HL-60 (cell line): ENCODE measurements around the gene TMCO4.
A peak's percentile ranks its signal among the peaks of the same experiment; 100 is the strongest.

Experiments
- DNase-seq, 2 experiments: peaks; one replicate each; pipeline ENCODE4 v3.0.0-alpha.2; 2010 to 2020; ENCODE audit warnings: low read depth in 1 of 2, low spot score in 1 of 2
- H3K27ac ChIP-seq: fragments of 250-450 bp; sonication (Bioruptor Pico); replicated peaks from 2 replicates; pipeline ENCODE4 v1.5.1; 2020; ENCODE audit warnings: mild to moderate bottlenecking, moderate library complexity
- H3K27me3 ChIP-seq: fragments of 250-450 bp; sonication (Bioruptor Pico); 2 replicates; pipeline ENCODE4 v1.5.1; 2021; ENCODE audit warnings: mild to moderate bottlenecking, moderate library complexity; ENCODE audit not compliant: insufficient read depth, poor library complexity, severe bottlenecking
- H3K4me3 ChIP-seq: replicated peaks from 2 replicates; pipeline ENCODE4 v1.5.1; 2011; ENCODE audit warnings: mild to moderate bottlenecking, control low read depth, low read length; ENCODE audit not compliant: insufficient read depth
- GABPA ChIP-seq: IDR thresholded peaks from 2 replicates; pipeline ENCODE4 v1.6.1; 2012; ENCODE audit warnings: low read depth
- POLR2AphosphoS5 ChIP-seq: IDR thresholded peaks from 2 replicates; pipeline ENCODE4 v1.6.1; 2012; ENCODE audit warnings: low read depth
- SPI1 ChIP-seq: IDR thresholded peaks from 2 replicates; pipeline ENCODE4 v1.6.1; 2012; ENCODE audit warnings: low read depth, mild to moderate bottlenecking, borderline replicate concordance
- TF ChIP-seq, protein P1 (sequence below): IDR thresholded peaks from one replicate; pipeline ENCODE4 v1.5.1; 2011; ENCODE audit warnings: low read length, control low read depth, inconsistent platforms; ENCODE audit not compliant: insufficient read depth
- TF ChIP-seq, protein P2 (sequence below): IDR thresholded peaks from 2 replicates; pipeline ENCODE4 v1.6.1; 2012; ENCODE audit warnings: low read depth; ENCODE audit not compliant: insufficient replicate concordance

The TMCO4 gene

DNA sequence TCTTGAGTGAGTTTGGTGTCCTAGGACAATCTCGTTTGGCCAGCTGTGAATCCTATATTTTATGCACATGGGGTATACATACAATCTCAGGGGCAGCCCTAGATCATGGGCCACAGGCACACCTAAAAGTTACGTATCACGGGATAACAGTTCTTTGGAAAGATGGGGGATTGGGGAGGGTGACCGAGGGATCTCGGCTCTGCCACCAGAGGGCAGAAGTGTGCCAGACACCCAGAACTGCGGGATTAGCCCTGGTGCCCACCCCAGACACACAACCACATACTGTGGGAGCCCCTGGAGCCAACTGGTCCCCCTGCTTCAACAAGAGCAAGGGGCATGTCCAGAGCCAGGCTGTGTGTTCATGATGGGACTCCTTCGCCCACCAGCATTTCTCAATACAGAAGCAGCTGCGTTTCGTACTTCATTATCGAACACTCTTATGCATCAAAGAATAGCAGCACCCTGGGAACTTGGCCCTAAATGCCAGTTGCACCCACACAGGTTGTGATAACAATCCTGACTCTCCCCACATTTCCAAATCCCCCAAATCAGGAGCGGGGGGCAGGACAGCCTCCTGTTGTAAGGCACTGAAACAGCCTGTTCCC, 37.4 kb downstream of the TMCO4 start:
- Histone ChIP-seq H3K27me3 (no peaks in the 10 kb centered on the region), H3K4me3 (no peak overlapping the region), H3K27ac (no peak overlapping the region)
- no peak for TF ChIP-seq SPI1
- TF ChIP-seq, protein P1, sequence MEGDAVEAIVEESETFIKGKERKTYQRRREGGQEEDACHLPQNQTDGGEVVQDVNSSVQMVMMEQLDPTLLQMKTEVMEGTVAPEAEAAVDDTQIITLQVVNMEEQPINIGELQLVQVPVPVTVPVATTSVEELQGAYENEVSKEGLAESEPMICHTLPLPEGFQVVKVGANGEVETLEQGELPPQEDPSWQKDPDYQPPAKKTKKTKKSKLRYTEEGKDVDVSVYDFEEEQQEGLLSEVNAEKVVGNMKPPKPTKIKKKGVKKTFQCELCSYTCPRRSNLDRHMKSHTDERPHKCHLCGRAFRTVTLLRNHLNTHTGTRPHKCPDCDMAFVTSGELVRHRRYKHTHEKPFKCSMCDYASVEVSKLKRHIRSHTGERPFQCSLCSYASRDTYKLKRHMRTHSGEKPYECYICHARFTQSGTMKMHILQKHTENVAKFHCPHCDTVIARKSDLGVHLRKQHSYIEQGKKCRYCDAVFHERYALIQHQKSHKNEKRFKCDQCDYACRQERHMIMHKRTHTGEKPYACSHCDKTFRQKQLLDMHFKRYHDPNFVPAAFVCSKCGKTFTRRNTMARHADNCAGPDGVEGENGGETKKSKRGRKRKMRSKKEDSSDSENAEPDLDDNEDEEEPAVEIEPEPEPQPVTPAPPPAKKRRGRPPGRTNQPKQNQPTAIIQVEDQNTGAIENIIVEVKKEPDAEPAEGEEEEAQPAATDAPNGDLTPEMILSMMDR, result peak; percentile 76
- peak in 1 of 2 experiments; percentile 6 for DNase-seq

DNA sequence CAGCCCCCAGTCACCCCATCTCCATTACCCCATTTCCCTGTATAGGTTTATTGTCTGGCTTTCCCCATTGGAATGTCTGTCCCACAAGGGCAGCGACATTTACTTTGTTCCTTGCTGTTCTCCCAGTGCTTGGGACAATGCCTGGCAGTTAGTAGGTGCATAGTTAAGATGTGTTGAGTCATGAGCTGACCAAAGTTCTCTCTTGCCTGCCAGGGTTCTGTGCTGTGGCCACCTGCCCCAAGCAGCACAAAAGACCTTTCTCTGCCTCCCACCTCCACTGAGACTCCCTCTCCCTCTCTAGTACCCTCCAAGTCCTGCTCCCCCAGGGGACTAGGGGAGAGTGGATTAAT, 40.0 kb downstream of the TMCO4 start:
- H3K27me3 ChIP-seq, result no peaks in the 10 kb centered on the region
- TF ChIP-seq POLR2AphosphoS5 (no peak), SPI1 (no peak), GABPA (no peak)
- TF ChIP-seq, protein P2, sequence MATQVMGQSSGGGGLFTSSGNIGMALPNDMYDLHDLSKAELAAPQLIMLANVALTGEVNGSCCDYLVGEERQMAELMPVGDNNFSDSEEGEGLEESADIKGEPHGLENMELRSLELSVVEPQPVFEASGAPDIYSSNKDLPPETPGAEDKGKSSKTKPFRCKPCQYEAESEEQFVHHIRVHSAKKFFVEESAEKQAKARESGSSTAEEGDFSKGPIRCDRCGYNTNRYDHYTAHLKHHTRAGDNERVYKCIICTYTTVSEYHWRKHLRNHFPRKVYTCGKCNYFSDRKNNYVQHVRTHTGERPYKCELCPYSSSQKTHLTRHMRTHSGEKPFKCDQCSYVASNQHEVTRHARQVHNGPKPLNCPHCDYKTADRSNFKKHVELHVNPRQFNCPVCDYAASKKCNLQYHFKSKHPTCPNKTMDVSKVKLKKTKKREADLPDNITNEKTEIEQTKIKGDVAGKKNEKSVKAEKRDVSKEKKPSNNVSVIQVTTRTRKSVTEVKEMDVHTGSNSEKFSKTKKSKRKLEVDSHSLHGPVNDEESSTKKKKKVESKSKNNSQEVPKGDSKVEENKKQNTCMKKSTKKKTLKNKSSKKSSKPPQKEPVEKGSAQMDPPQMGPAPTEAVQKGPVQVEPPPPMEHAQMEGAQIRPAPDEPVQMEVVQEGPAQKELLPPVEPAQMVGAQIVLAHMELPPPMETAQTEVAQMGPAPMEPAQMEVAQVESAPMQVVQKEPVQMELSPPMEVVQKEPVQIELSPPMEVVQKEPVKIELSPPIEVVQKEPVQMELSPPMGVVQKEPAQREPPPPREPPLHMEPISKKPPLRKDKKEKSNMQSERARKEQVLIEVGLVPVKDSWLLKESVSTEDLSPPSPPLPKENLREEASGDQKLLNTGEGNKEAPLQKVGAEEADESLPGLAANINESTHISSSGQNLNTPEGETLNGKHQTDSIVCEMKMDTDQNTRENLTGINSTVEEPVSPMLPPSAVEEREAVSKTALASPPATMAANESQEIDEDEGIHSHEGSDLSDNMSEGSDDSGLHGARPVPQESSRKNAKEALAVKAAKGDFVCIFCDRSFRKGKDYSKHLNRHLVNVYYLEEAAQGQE, result no peak
- TF ChIP-seq, protein P1, result no peak
- no peak for DNase-seq

DNA sequence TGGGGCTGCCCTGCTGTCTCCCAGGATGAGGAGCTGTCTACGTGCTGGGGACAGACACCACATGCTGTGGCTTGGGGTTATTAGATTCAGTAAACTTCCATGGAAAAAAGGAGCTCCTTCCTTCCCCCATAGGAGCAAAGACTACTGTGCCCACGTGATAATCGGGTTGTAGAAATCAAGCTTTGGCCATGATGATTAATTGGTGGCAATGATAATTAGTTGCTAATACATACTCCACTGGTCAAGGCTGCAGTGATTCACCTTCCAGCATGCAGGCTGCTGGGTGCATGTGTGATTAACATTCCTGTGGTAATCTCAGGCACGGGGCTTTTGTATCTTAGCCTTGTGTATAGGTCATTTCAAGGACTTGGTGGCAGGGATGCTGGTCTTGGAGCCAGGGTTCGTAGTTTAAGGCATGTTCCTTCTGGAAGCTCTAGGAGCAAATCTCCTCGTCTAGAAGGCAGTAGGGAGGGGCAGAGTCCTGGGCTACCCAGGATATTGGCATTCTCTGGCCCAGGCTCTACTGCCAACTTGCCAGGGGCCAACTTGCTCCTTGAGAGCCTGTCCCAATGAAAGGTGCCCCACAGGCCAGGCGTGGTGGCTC, 41.4 kb downstream of the TMCO4 start:
- Histone ChIP-seq H3K27ac (no peak overlapping the region), H3K4me3 (no peak overlapping the region), H3K27me3 (no peaks in the 10 kb centered on the region)
- TF ChIP-seq POLR2AphosphoS5 (no peak), GABPA (no peak), SPI1 (no peak)
- TF ChIP-seq, protein P2, result no peak
- TF ChIP-seq, protein P1, result no peak
- DNase-seq, result no peak

More for the DNA sequence above, 40.0 kb downstream of the TMCO4 start:
- H3K27ac ChIP-seq, result no peak overlapping the region
- no peak overlapping the region for H3K4me3 ChIP-seq

- Histone ChIP-seq H3K27me3 (no peaks in the 10 kb centered on the region), H3K27ac (no peak overlapping the region), H3K4me3 (no peak overlapping the region)
- TF ChIP-seq, protein P1, result no peak
- TF ChIP-seq, protein P2, result no peak
- no peak for TF ChIP-seq POLR2AphosphoS5
- TF ChIP-seq SPI1, result no peak
- no peak for TF ChIP-seq GABPA
- DNase-seq, result no peak
Observed at GRCh38 chr1:19757641-19758040, 42.1 kb downstream of the TMCO4 start.
